Erythroblast (primary cell): ENCODE measurements around the gene XPO5.

ENCODE experiments used
- GATA1 ChIP-seq: IDR thresholded peaks from 2 replicates; pipeline ENCODE4 v1.6.1; 2011; ENCODE audit warnings: low read depth, mild to moderate bottlenecking, control low read depth, low read length, moderate library complexity
- POLR2A ChIP-seq: IDR thresholded peaks from 2 replicates; pipeline ENCODE4 v1.6.1; 2011; ENCODE audit warnings: mild to moderate bottlenecking, low read length

DNA sequence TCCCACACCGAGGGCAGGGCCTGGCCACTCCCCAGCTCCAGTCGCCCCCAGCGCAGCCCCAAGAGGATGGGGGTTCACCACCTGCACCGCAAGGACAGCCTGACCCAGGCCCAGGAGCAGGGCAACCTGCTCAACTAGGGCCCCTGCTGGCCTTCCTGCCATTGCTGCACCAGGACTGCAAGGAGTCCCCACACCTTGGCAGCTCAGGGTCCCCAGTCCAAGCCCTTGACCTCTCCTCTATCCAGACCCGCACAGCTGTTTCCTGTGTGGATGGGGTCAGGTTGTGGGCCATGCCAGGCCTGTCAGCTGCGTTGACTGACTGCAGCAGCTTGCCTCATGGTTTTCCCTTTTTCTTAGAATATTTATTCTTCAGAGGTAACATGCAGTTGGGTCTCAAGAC is 70.1 kb downstream of the XPO5 start:
- TF ChIP-seq POLR2A = no peak
- no peak for TF ChIP-seq GATA1
